HG02885 (cell line): ENCODE data around the gene POR.

Experiments used
- ATAC-seq: cut with Tn5 transposase; IDR thresholded peaks from one replicate; pipeline ENCODE4 v1.9.1; 2021; ENCODE audit warnings: mild to moderate bottlenecking; ENCODE audit not compliant: unreplicated experiment, poor library complexity

POR gene

DNA sequence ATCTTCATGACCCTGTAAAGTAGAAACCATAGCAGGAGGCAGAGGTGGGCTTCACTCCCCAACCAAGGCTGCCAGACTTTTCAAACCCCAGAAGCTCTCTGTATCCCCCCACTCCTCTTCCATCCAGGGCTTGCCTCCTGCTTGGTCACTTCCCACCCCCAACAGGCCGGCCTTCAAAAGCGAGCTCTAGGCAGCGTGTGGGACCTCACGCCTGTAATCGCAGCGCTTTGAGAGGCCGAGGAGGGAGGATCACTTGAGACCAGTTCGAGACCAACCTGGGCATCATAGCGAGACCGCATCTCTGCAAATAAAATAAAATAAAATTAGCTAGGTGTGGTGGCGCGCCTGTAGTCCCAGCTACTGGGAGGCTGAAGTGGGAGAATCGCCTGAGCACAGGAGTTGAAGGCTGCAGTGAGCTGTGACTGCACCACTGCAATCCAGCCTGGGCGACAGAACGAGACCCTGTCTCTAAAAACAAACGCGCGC, 743 bp upstream of the POR start:
- no peak for ATAC-seq

DNA sequence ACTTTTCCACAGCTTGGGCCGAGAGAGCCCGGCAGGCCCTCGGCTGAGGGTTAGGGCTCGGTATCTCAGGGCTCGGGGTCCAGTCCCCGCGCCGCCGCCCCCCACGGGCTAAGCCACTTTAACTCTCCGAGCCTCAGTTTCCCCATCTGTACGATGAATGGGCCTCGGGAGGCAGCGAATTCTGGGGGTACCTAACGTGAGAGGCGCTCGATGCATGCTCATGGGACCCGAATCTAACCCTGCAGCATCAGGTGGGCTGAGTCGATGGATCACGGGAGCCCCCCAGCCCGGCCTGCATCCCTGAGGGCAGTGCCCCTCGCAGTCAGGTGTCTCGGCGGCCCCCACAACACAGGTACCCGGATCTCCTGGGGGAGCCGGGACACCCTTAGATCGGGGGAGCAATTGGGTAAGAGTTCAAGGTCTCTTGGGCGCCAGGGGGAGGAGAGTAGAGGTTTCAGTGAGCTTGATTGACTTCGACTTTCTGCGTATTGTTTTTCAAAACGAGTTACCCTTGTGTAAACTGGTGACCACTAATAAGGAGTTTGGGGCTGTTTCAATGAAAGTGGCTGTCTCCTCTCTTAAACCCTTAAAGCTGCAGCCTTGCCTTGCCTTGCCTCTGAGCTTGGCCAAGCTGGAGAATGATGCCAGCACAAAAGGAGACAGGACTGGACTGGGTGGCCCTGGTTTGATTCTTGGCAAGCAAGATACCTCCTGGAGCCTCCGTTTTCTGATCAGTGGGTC, 631 bp downstream of the POR start:
- ATAC-seq: no peak

DNA sequence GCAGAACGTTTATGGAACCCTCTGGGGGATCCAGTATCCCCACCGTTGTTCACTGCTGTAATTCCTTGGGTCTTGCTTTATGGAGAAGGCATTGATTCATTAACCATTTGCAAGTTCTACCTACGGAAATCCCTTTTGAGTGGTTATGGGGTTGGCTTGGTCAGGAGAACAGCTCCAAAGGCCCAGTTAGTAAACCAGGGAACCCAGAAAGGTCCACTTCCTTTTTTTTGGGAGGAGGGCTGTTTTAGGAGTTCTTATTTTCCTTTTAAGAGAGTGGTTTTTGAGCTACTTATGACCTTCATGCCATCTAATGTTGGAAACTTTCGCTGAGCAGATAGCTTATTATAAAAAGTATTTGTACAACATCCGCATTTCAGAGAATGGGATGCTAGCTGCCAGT, 1.3 kb downstream of the POR start:
- no peak for ATAC-seq

DNA sequence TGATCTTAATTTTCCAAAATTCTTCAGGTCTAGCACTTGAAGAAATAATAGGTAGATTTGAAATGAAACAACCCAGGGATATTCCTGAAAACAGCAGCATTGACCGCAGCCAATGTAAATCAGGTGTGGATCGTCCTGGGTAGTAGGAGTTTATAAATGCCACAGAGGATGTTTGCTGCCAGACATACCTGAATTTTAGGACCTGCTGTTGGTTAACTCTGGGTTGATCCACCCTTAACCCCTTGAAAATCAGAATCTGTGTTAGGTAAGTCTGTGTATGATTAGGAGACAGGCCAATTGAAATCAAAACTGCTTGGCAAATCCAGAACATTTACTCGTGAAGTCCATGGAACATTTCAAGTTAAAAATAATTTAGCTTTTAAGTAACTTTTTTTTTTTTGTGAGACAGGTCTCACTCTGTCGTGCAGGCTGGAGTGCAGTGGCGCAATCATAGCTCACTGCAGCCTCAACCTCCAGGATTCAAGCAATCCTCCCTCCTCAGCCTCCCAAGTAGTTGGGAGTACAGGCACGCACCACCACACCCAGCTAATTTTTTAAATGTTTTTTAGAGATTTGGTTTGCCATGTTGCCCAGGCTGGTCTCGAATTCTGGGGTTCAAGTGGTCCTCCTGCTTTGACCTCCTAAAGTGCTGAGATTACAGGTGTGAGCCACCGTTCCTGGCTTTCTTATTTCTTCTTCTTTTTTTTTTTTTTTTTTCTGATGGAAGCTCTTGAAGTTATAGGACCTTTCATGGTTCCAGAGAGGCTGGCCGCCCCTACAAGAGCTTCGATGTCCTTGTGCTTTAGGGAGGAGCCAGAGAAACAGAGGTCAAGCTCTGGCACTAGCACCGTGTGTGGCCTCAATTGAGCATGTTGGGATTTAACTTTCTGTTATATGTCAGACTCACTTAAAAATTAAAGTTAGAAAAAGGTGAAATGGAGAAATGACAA, 2.0 kb downstream of the POR start:
- ATAC-seq: no peak

DNA sequence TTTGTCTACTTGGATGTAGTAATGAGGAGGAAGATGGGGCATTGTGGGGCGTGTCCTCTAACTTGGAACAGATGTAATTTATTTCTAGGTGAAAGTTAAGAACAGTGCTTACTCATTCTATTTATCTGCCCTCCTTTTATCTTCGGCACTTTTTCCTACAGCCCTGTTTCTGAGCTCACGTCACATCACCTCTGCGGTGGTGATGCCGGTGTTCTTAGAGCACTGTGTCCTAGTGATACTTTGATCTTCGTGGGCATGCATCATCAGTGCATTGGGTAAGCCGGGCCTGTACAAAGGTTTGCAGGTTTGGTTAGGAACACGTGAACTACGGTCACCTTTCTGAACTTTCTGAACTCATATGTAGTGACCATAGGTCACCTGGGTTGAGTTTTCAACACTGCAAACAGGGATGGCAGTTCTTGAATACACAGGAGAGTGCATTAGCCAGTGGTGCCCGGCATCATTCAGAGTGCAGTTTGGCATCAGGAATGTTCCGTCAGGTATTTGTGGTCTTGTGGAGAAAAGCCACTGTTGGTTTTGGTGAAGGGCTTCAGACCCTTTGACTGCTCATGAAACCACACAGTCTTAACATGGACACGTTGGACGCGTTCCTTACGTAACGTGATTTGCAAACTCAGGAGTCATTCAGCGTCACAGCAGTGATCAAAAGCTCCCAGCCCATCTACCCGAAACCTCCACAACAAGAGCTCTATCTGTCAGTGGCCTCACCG, 5.6 kb downstream of the POR start:
- ATAC-seq: no peak

DNA sequence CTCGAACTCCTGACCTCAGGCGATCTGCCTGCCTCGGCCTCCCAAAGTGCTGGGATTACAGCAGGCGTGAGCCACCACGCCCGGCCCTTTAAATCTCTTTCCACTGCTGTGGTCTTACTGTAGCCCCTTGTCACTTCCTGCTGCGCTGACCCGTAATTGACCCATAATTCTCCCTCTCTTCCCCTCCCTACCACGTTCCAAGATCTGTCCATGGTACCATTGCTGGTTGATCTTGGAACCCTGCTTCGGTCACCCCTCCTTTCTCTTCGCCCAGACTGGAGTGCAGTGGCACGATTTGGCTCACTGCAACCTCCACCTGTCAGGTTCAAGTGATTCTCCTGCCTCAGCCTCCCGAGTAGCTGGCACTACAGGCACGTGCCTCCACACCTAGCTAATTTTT, 6.5 kb downstream of the POR start:
- ATAC-seq: no peak

DNA sequence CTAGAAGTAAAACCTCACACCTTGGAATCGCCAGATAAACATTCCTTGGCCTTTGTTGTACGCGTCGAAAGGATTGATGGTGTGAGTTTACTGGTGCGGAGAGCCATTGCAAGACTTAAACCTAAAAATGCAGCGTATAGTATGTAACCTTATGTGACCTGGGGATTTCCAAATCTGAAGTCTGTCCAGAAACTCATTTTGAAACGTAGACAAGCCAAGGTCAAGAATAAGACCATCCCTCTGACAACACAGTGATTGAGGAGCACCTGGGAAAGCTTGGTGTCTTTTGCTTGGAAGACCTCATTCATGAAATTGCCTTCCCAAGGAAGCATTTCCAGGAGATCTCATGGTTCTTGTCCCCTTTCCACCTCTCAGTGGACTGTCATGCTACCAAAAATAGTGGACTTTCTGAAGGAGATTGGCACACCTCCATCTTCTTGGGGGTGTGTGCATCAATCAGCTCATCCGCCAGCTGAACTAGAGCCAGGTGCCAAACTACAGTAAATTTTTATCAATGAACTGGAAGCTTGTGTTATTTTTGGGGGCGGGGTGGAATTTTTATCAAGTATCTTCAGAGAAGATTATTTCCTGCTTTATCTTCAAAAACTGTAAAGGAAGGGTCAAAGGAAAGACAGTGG, 8.1 kb downstream of the POR start:
- ATAC-seq: no peak

DNA sequence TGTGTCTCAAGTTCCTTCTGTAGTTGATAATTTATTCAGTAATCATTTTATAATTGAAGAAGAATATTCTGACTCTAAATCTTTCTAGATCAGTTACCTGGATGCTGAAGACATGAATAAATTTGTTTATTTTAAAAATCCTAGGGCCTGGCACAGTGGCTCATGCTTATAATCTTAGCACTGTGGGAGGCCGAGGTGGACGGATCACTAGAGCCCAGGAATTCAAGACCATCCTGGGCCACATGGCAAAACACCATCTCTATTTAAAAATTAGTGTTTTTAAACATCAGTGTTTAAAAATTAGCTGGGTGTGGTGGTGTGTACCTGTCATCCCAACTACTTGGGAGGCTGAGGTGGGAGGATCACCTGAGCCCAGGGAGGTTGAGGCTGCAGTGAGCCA, 9.3 kb downstream of the POR start:
- ATAC-seq: no peak

DNA sequence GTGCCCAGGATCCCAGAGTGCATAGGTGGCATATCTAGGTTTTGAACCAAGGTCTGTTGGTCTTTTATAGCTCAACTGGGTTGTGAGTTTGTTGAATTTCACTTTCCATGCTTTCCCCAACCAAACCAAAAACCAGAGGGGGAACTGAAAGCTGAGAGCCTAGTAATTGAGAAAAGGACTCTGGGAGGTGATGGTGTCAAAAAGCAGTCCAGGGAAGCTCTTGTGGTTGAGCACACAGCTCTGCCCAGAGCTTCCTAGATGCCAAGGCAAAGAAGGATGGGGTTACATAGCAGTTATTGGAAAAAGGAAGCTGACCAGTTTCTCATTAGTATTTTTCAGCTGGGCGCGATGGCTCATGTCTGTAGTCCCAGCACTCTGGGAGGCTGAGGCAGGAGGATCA, 9.9 kb downstream of the POR start:
- no peak for ATAC-seq

DNA sequence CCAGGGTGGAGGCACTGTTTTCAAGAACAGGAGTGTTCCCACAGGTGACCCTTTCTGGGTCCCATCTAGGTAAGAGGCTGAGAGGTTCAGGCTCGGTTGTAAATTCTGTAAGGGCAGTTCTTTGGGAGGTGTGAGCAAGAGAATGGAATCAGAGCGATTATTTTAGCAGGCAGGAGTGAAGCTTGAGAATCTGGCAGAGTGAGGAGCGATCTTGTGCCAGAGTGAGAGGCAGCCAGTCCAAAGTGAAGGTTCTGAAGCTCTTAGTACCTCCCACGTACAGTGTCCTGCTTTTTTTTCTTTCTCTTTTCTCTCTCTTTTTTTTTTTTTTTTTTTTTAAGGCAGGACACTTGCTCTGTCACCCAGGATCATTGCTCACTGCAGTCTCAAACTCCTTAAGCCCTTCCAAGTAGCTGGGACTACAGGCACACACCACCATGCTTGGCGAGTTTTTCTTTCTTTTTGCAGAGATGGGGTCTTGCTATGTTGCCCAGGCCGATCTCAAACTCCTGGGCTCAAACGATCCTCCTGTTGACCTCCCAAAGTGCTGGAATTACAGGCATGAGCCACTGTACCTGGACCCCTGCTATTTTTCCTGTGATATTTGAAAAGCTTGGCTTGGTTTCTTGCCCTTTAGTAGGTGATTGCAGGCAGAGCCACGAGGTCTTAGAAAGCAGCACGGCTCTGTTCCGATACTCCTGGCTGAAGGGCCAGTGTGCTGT, 10.9 kb downstream of the POR start:
- no peak for ATAC-seq

DNA sequence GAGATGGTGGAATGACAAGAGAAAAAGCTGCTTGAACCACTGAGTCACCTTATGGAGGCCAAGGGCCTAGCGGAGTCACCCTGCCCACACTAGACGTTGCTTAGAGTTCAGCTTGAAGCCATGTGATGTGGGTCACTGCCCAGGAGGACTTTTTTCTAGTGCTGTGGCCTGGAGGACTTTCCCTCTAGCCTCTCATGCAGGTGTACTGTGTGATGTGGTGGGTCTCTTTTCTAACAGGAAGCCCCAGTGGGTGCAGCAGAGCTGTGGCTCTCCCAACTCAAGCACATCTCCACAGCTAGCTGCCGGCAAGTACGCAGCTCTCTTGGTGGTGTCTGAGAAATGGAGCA, 13.6 kb downstream of the POR start:
- peak; percentile 82 for ATAC-seq

DNA sequence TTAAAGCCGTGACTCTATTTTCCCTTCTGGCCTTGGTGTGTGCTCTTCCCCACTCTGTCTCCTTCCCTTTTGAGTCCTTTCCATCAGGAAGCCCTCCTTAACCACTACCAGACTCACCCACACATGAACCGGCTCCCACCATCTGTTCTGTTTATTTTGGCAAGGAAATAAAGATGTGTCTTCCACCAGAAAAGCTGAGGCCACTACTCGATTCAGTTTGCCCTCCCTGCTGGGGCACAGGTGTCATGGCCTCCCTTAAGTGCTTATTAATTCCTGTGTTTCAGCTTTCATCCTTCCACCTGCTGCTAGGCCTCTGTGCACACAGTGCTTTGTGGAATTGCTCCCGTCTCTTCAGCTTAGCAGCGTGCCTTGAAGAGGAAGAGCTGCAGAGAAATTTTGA, 16.7 kb downstream of the POR start:
- no peak for ATAC-seq

DNA sequence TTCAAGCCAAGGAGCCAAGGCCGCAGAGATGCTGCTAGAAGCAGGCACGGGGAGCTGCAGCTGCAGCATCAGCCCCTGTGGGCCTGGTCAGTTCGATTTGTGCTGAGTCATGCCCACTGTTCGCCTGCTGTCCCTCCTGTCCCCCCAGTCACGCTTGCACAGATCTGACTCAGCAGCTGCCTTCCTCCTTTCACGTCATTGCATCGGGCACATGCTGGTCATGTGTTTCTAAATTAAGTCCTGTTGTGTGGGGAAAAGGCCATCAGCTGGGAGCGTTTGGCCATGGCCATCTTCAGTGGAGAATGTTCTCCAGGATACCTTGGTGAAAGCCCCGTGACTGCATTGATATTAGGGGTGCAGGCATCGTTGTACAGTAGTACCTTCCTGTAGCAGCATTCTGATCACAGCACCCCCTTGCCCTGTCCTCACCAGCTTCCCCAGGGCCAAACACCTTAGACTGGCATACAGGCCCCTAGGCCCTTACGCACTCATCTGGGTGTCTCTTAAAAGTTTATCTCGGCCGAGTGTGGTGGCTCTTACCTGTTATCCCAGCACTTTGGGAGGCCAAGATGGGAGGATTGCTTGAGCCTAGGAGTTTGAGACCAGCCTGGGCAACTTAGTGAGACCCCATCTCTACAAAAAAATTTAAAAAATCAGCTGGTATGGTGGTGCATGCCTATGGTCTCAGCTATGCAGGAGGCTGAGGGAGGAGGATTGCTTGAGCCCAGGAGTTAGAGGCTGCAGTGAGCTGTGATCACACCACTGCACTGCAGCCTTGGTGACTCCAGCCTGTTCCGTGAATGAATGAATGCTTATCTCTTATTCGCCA, 23.2 kb downstream of the POR start:
- ATAC-seq: no peak

DNA sequence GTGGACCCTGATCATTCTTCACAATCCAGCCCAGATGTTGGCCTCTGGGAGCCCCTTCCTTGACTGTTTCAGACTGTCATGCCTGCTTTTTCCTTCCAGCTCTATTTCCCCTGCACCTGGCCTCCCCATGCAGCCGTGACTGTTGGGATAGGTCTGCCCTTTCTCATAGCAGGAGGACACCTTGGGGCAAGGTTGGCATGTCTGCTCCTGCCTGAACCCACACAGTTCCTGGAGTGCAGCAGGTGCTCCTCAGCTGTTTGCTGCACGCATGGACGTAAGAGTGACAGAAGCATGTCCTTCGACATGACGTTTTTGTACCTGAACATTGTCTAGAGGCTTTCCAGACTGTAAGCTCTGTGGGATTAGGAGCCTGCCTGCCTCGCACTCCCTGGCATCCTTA, 24.0 kb downstream of the POR start:
- no peak for ATAC-seq

DNA sequence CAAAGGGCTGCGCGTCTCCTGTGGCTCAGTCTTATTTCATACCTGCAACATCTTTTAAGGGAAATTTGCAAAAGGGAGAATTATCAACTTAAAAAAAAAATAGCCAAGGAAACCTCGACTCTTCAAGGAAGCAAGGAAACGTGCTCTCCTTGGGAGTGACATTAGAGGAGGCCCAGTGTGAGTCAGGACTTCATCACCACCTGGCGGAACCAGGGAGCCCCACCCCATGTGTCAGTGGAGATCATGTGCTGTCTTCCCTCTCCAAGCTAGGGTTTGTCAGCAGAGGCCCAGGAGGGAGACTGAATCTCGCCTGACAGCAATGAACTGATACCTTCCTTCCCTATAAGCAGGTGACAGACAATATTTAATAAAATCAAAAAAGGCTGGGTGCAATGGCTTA, 28.9 kb downstream of the POR start:
- ATAC-seq: no peak

DNA sequence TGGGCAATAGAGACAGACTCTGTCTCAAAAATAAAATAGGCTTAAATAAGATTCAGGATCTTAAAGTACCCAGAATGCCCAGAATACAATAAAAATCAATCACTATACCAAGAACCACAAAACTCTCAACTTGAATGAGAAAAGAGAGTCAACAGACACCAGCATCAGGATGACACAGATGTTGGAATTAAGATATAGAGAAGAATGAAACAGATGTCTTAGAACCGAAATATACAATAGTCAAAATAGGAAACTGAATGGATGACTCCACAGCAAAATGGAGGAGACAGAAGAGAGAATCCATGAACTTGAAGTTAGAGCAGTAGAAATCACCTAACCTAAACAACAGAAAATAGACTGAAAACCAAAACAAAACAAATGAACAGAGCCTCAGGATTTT, 29.6 kb downstream of the POR start:
- no peak for ATAC-seq

DNA sequence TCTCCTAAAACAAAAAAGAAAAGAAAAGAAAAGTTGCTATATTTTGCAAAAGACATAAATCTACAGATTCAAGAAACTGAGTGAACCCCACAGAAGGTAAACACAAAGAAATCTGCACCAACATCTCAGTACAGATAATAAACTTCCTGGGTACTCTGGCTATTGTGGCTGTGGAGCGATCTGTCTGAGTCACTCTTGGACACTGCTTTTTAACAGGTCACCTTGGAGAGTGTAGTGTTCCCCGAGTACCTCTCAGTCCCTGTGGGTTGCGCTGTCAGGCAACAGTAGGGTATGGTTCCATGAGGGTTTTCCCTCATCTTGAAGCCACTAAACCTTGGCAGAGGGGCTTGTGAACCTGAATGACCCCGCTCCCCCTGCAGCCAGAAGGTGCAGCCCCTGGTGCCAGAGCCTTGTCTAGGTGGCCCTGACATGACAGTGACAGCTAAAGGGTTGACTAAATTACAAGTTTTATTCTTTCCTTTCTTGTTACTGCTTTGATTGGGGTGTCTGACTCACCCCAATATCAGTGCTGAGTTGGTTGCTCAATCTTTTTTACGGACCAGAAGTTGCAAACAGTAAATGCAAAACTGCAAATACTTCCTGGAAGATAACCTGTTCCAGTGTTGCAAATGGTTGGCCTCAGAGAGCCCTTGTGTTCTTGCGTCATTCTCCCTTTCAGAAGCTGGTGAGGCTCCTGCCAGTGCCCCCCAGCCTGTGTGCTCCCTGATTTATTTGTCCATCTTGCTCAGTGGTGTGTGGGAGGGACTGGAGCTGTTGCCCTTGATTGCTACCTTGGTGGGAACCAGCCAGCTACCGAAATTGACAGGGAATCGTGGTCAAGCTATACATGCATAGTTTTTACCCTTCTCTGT, 30.6 kb downstream of the POR start:
- peak; percentile 54 for ATAC-seq

DNA sequence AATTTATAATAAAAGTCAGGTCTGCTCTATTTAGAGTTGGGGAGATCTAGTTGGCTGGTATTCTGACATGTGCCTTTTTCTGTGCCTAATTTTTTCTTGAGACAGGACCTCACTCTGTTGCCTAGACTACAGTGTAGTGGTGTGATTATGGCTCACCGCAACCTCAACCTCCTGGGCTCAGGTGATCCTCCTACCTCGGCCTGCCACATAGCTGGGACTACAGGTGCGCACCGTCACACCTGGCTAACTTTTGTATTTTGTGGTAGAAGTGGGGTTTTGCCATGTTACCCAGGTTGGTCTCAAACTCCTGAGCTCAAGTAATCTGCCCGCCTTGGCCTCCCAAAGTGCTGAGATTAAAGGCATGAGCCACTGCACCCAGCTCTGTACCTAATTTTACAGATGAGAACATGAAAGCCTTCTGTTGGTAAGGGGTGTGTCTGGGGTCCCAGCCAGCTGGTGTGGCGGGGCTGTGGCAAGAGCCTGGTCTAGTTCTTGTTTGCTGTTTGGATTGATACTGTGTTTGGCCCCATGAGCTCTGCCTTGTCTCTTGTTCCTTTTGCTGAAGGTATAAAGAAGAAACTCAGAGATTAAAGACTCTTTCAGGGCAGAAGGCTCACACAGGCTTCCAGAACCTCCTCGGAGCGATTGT, 31.4 kb downstream of the POR start:
- ATAC-seq: no peak
